GM10266 (cell line): Measurements from ENCODE around the gene PCK2.

Experiments used
- DNase-seq: peaks from one replicate; pipeline ENCODE4 v3.0.0; 2012; ENCODE audit errors: extremely low spot score
- TF ChIP-seq, protein P1 (sequence below): IDR thresholded peaks from 2 replicates; pipeline ENCODE4 v1.5.1; 2012; ENCODE audit warnings: mild to moderate bottlenecking, low read depth; ENCODE audit not compliant: control insufficient read depth, insufficient read depth; ENCODE audit errors: missing control alignments

PCK2 gene

DNA sequence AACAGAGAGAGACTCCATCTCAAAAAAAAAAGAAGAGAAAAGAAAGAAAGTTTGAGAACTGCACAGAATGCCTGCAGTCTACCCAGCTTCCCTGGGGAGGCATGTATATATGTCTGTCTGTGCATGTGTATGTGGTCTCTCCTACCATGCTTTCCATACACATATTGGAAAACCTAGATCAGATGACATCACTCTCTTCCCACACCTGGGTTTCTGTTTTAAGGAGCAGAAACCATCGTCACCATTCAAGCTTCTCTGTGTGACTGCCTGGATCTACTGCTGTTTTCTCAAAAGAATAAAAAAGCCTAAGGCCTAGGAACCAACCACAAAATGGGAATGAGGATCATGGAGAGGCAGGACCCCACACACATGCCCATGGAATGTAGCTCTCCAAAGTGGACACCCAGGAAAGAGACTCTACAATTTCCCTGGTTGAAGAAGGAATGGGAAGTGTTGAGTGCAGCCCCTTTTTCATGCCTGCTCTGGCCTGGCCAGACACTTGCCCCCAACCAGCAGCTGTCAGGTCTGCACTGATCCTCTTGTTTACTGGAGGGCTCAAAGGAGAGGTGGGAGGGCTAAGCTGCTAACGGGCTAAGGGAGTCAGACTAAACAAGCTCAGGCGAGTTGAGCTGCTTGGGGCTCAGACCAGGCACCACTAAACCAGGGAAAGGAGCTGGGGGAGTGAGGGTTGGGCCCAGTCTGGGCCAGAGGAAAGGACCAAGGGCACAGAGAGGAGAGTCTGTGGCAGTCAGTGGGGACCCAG is 7.7 kb upstream of the PCK2 start:
- DNase-seq: no peak
- TF ChIP-seq, protein P1, sequence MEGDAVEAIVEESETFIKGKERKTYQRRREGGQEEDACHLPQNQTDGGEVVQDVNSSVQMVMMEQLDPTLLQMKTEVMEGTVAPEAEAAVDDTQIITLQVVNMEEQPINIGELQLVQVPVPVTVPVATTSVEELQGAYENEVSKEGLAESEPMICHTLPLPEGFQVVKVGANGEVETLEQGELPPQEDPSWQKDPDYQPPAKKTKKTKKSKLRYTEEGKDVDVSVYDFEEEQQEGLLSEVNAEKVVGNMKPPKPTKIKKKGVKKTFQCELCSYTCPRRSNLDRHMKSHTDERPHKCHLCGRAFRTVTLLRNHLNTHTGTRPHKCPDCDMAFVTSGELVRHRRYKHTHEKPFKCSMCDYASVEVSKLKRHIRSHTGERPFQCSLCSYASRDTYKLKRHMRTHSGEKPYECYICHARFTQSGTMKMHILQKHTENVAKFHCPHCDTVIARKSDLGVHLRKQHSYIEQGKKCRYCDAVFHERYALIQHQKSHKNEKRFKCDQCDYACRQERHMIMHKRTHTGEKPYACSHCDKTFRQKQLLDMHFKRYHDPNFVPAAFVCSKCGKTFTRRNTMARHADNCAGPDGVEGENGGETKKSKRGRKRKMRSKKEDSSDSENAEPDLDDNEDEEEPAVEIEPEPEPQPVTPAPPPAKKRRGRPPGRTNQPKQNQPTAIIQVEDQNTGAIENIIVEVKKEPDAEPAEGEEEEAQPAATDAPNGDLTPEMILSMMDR: no peak

DNA sequence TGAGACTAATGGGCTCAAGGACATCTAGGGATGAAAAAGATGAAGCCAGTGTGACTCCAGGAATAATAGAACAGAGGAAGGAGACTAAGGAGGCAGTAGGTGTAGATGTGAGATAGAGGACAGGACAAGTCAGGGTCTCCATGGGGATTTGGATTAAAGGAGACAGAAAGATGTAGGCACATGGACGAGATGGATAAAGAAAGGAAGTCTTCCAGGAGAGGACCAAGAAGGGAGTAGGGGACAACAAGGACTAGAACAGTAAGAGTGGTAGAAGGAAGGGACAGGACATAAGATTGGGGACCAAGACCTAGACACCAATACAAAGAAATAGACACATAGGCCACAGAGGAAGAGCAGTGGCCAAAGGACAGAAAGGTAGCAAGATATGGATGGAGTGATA is 7.1 kb upstream of the PCK2 start:
- no peak for DNase-seq
- TF ChIP-seq, protein P1: no peak

DNA sequence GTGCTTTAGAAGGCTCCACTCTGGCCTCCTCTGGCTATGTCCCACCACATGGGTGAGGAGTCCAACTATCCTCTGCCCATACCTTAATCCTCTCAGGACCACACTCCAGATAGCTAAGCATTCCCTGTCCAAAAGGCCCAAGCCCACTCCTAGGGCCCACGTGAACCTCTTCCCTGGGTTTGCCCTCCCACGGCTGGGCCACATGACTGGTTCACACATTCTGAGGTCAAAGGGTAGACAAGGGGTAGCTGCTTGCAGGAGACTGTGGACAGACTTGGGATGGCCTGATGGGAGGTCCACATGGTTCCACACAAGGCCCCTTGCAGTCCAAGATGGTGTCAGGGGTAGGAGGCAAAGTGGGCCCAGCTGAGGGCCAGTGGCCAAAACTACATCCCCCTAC is 6.0 kb upstream of the PCK2 start:
- no peak for DNase-seq
- TF ChIP-seq, protein P1: no peak

DNA sequence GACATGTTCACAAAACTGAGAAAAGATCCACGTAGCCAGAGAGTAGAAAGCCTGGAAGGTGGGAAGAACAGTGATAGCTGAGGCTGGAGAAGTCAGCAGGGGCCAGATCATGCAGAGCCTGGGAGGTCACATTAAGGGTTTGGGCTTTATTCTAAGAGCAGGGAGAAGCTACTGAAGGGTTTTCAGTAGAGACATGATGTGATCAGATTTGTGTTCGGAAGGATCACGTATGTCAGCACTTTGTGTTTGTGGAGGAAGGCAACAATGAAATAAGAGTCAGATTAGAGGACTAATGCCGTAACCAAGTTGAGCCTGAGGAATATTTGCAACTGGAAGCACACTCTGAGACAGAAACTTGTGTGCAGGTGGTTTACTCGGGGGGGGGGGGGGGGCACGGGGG is 4.2 kb upstream of the PCK2 start:
- no peak for DNase-seq
- TF ChIP-seq, protein P1: no peak

DNA sequence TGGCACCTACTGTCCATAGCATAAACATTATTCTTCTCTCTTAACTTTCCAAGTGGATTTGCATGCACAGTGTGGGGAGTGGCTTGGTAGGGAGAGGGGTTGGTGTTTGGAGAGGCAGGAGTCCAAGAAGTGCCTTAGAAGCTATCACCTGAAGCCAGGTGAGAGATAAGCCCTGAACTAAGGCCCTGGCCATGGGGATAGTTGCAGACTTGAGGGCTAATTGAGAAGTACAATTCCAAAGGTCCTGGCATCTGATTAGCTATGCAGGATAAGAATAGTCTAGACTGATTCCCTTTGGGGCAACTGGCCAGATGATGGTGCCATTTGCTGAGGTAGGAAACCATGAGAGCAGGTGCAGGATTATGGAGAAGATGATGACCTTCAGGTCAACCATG is 2.0 kb upstream of the PCK2 start:
- no peak for DNase-seq
- TF ChIP-seq, protein P1: no peak

DNA sequence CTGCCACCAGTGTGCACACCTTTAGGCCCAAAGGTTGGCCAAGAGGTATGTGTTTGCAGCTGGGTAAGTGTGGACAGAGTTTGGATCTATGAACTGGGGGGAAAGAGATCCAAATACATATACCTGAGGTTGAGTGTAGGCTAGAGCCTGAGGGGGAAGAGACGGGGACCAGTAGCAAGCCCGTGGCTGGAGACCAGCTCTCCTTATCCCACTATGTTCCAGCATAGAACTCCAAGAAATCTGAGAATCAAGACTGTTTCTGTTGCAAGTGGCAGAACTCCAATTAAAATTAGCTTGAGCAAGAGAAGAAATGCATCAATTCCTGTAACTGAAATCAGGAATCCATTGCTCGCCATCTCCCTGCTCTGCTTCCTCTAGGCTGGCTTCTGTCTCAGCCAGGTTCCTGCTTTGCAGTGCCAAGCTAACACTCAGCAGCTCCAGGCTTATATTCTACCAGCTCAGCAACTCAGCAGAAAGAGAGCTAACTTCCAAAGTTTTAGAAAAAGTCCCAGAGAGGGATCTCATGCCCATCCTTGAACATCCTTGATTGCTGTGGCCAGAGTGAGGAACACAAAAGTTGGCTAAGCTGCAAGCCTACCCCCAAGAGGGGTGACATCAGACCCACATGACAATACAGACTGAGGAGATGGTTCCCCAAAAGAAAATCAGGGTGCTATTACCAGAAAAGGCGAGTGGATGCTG is 1.5 kb upstream of the PCK2 start:
- DNase-seq: no peak
- TF ChIP-seq, protein P1: no peak
